Mucosa of descending colon (tissue), 3 donors: ENCODE measurements around the gene CFAP43. TPM values are rescaled to one million over a fixed set of nuclear protein-coding genes. Genes with fewer than 3 reads are reported as not detected.

Experiments
- ATAC-seq: fragments of 200-7000 bp; cut with Tn5 transposase; one replicate; pipeline ENCODE4 v1.9.1; 2020; ENCODE audit warnings: mild to moderate bottlenecking, moderate library complexity
- DNase-seq, 3 donors: peaks; one replicate each; pipeline ENCODE4 v3.0.0-alpha.2; 2020
- H3K36me3 ChIP-seq: fragments of 200-600 bp; one replicate; pipeline ENCODE4 v1.8.0; 2021; ENCODE audit warnings: low read depth, mild to moderate bottlenecking
- H3K4me1 ChIP-seq: fragments of 200-600 bp; one replicate; pipeline ENCODE4 v1.8.0; 2021; ENCODE audit warnings: low read depth, mild to moderate bottlenecking
- H3K4me3 ChIP-seq: fragments of 200-600 bp; one replicate; pipeline ENCODE4 v1.8.0; 2021; ENCODE audit warnings: mild to moderate bottlenecking
- H3K9me3 ChIP-seq: fragments of 200-600 bp; one replicate; pipeline ENCODE4 v1.8.0; 2021; ENCODE audit warnings: mild to moderate bottlenecking
- intact Hi-C, 2 donors: fragments of 100-400 bp; cut with DNase I in 1 of 2; cut with micrococcal nuclease in 1 of 2; formaldehyde crosslinking; loops; one replicate each; pipeline versions ENCODE4 v1.11.0 to v1.11.1; 2022; cut with DNase I, micrococcal nuclease
- total RNA-seq, 3 donors: library from RNA; stranded (reverse); fragmentation: NEBNext Ultra II Directional in 2 of 3; extraction: Animal tissue kit (Norgen Biotek cat#: 25700) in 2 of 3; gene quantifications; one replicate each; pipeline versions ENCODE4 v1.2.1 to v1.2.4, GENCODE V29; 2021 to 2023
- TF ChIP-seq, protein P1 (sequence below): fragments of 200-600 bp; IDR thresholded peaks from one replicate; pipeline ENCODE4 v1.8.0; 2022; ENCODE audit warnings: antibody characterized with exemption, mild to moderate bottlenecking
- donor health status: DM: no; HTN: no; CAD: no; lungs with moderate emphysema.
- donor health status: DM: no; HTN: no; CAD: no.
- donor health status: DM: no; HTN: yes; CAD: no.

The CFAP43 gene
- total RNA-seq, 3 donors from 2014 or later = 0.22 to 0.58 (median 0.32) TPM

DNA sequence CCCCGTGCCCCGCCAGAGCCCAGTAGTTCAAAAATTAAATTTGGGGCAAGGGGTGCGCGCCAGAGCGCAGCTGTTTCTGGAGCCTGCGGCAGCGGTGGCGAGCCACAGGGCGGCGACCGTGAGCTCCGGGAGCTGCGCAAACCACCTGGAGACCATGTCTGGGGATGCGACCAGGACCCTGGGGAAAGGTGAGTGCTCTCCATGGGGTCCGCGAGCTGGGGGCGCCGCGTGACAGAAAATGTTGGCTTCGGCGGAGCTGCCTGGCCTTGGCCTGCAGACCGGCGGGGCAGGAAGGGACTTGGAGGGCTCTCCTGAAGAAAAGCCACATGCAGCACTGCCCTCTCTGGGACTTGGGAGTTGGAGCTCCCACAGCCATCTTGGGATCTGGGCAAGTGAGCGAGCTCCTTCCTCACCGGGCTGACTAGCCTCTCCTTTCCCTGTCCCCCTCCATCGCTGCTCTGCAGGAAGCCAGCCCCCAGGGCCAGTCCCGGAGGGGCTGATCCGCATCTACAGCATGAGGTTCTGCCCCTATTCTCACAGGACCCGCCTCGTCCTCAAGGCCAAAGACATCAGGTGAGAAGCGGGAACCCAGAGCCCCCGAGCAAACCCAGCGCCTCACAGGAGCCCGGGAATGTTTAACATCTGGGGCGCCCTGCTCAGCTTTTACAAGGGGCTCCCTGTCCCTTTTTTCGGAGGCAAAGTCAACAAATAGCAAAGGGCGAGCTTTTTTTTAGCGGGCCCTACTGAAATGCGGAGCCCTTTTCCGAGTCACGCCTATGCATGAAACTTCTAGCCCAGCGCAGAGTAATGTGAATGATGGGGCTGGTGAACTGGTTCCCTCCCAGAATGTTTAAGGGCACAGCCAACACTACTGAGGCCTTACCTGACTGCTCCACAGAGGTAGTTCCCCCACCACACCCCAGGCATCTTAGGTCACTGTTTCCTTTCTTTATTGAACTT, 42.9 kb upstream of the CFAP43 start:
- TF ChIP-seq, protein P1, sequence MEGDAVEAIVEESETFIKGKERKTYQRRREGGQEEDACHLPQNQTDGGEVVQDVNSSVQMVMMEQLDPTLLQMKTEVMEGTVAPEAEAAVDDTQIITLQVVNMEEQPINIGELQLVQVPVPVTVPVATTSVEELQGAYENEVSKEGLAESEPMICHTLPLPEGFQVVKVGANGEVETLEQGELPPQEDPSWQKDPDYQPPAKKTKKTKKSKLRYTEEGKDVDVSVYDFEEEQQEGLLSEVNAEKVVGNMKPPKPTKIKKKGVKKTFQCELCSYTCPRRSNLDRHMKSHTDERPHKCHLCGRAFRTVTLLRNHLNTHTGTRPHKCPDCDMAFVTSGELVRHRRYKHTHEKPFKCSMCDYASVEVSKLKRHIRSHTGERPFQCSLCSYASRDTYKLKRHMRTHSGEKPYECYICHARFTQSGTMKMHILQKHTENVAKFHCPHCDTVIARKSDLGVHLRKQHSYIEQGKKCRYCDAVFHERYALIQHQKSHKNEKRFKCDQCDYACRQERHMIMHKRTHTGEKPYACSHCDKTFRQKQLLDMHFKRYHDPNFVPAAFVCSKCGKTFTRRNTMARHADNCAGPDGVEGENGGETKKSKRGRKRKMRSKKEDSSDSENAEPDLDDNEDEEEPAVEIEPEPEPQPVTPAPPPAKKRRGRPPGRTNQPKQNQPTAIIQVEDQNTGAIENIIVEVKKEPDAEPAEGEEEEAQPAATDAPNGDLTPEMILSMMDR = peak; percentile 84
- Histone ChIP-seq H3K36me3 (no peaks in the 10 kb centered on the region), H3K4me1 (no peaks in the 10 kb centered on the region), H3K4me3 (peak overlapping the region; percentile 4), H3K9me3 (no peaks in the 10 kb centered on the region)
- DNase-seq (peak; percentile 62 to 80 (median 69)), ATAC-seq (peak; percentile 95)
- intact Hi-C loops = no loop called here

DNA sequence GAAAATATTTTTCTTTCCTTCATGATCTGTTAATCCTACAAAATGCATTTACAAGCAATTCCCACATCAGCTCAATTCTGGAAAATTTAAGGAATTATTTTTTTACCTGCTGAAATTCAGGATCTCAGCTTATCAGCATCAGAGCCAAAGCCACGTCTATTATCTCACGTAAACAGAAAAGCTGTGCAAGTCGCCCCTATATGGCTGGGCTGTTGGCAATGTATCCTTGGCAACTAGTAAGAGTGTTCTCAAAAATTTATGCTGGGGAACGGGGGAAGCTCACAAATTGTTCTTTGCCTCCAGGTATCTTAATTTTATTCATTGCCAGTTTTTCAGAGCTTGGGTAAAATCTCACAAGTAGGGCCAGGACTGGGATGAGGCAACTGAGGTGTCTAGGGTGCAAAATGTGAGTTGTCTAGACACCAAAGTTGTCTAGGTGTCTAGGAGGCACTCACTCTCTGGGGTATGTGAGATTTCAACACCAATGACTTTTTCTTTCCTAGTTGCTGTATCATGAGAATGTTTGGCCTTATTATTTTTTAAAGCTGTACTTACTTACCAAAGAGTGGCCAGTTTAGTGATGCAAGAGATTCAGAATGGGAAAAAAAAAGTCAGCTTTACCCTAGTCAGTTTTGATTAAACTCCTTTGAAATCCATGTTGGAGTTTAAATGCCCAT, 41.9 kb upstream of the CFAP43 start:
- no peak overlapping the region for H3K4me3 ChIP-seq
- no peaks in the 10 kb centered on the region for H3K9me3 ChIP-seq
- DNase-seq (no peak), ATAC-seq (no peak)
- H3K4me1 ChIP-seq = no peaks in the 10 kb centered on the region
- H3K36me3 ChIP-seq = no peaks in the 10 kb centered on the region
- intact Hi-C loops = no loop called here
- TF ChIP-seq, protein P1 = no peak

DNA sequence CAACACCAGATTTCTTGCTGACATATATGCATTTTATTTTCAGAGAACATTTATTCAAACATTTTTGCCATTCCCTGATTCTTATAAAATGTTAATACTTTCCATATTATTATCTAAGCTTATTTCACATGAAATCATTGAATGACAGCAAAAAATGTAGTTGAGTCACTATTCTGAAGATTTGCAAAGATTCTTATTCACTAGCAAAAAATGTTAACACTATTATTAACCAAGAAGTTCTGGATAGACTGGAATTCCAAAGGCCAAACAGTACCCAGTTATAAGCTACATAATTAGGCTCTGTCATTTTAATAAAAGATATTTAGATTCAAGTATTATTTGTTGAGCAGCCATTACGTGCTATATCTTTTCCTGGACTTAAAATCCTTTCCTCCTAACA, 41.1 kb upstream of the CFAP43 start:
- H3K9me3 ChIP-seq = no peaks in the 10 kb centered on the region
- DNase-seq (no peak), ATAC-seq (no peak)
- no peaks in the 10 kb centered on the region for H3K4me1 ChIP-seq
- intact Hi-C loops = no loop called here
- TF ChIP-seq, protein P1 = no peak
- no peaks in the 10 kb centered on the region for H3K36me3 ChIP-seq
- no peak overlapping the region for H3K4me3 ChIP-seq

DNA sequence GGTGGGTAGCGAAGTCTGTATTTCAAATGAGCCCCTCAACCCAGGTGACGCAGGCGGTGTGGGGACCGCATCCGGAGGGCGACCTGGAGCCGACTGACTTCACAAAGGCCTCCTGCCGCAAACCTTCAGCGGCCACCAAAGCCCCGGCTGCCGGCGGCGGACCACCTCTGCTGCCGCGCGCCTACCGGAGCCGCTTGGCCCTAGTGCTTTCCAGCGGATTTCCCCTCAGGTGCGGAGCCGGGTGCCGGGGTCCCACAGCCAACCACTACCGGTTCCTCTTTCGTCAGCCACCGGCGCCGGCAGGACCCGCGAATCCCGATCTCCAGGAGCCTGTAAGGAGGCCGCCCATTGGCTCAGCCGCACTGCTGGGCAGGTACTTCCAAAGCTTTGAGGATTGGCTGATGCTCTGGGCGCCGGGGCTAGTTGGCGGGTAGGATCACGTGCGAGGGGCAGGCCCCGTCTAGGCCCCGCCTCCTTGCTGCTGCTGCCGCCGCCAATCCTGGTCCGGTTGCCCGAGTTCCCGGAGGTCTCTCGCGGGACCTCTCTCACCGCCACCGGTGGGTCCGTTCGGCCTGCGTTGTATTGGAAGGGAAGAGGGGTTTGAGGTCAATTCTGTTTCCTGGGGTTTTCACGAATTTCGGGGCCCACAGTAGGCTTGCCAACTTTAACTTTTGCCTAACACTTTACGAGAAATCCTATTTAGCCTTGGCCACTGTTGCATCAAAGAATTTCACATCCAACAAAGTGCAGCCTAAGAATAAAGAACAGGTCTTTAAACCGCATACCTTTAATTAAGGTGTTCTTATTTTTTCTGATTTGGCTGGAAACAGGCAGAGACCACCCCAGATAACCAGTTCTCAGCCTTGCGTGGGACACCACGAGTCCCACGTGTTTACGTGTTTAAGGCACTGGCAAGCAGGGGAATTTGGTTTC, 36.8 kb upstream of the CFAP43 start, which contains the start of gene GSTO2:
GSTO2 (plus strand) TSS at position 472 of the 933 bp plus-strand sequence. CDS start 5,732 bp downstream, outside the sequence.
- Histone ChIP-seq H3K9me3 (no peaks in the 10 kb centered on the region), H3K4me1 (no peaks in the 10 kb centered on the region), H3K36me3 (no peaks in the 10 kb centered on the region), H3K4me3 (peak within 1 kb of the TSS; percentile 78)
- TF ChIP-seq, protein P1 = no peak
- intact Hi-C loops = no loop called here
- ATAC-seq = peak; percentile 100
- DNase-seq = peak; percentile 98 to 100 (median 98)

DNA sequence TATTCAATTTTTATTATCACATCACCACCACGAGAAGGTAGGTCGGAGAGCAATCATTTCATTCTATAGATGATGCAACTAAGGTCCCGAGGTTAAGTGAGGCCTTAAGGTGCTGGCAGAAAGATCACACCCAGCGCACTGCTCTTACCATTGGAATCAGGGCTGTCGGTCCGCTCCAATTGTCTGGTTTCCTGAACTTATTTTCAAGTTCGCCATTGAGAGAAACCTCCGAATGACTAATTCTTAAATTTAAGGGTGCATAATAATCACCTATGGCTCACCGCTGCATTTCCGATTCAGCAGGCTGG, 36.2 kb upstream of the CFAP43 start:
- Histone ChIP-seq H3K4me1 (no peaks in the 10 kb centered on the region), H3K36me3 (no peaks in the 10 kb centered on the region), H3K9me3 (no peaks in the 10 kb centered on the region), H3K4me3 (peak overlapping the region; percentile 78)
- ATAC-seq (peak; percentile 4), DNase-seq (no peak)
- intact Hi-C loops = no loop called here
- TF ChIP-seq, protein P1 = no peak
